Measurements from ENCODE around the gene ZNF780A. TPM values are rescaled to one million over a fixed set of nuclear protein-coding genes. Genes with fewer than 3 reads are reported as not detected.

ZNF780A gene
- total and polyA plus RNA-seq, 5 donors = 10.2 to 18.5 (median 12.2) TPM

DNA sequence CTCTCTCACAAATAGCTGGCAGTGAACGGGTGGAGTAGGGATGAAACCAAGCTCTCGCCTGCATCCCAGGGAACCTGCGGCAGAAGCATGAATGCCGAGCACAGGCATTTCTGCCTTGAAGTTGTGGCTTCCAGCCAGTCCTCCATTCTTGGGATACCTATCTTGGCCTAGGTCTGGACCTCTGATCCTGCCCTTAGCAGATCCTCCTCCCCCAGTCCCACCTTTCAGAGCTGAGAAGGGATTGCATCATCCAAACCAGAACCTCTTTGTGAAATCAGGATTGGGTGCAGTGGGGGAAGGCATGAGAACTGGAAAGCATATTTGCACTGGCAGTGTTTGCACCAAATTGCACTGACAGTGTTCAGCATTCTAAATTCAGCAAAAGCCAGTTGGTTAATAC is 5.8 kb downstream of the ZNF780A start:
- WGBS = 81% methylated on average over 4 of the region's 4 CpGs
- DNase-seq (no peak), ATAC-seq (no peak)
- intact Hi-C loops (cut with DNase I) = no loop called here
- Histone ChIP-seq H3K27me3 (ENCODE audit: control insufficient read depth, insufficient read depth) (no peaks in the 10 kb centered on the region), H3K27ac (ENCODE audit: low read length) (no peak overlapping the region), H3K9me3 (ENCODE audit: control insufficient read depth, low read length) (no peaks in the 10 kb centered on the region), H3K4me1 (ENCODE audit: control insufficient read depth, insufficient read depth, low read length) (peaks cover 2% of the 10 kb centered on the region), H3K4me3 (ENCODE audit: low read length) (no peak overlapping the region)

GRCh38 chr19:40081411-40081810 is 9.3 kb downstream of the ZNF780A start:
- DNase-seq (no peak), ATAC-seq (no peak)
- Histone ChIP-seq H3K27ac (ENCODE audit: low read length) (no peak overlapping the region), H3K4me3 (ENCODE audit: low read length) (no peak overlapping the region), H3K4me1 (ENCODE audit: control insufficient read depth, insufficient read depth, low read length) (no peaks in the 10 kb centered on the region), H3K9me3 (ENCODE audit: control insufficient read depth, low read length) (no peaks in the 10 kb centered on the region), H3K27me3 (ENCODE audit: control insufficient read depth, insufficient read depth) (no peaks in the 10 kb centered on the region)
- 92% methylated on average over 1 of the region's 1 CpG for WGBS
- intact Hi-C loops (cut with DNase I) = no loop called here

- DNase-seq = no peak
- intact Hi-C loops (cut with DNase I) = no loop called here
- no peak for ATAC-seq
- H3K9me3 ChIP-seq (ENCODE audit: control insufficient read depth, low read length) = no peaks in the 10 kb centered on the region
- H3K27ac ChIP-seq (ENCODE audit: low read length) = no peak overlapping the region
- H3K4me1 ChIP-seq (ENCODE audit: control insufficient read depth, insufficient read depth, low read length) = no peaks in the 10 kb centered on the region
- H3K27me3 ChIP-seq (ENCODE audit: control insufficient read depth, insufficient read depth) = no peaks in the 10 kb centered on the region
- no peak overlapping the region for H3K4me3 ChIP-seq (ENCODE audit: low read length)
- 98% methylated on average over 1 of the region's 1 CpG for WGBS
These were observed 10.5 kb downstream of the ZNF780A start for GRCh38 chr19:40080289-40080688.

DNA sequence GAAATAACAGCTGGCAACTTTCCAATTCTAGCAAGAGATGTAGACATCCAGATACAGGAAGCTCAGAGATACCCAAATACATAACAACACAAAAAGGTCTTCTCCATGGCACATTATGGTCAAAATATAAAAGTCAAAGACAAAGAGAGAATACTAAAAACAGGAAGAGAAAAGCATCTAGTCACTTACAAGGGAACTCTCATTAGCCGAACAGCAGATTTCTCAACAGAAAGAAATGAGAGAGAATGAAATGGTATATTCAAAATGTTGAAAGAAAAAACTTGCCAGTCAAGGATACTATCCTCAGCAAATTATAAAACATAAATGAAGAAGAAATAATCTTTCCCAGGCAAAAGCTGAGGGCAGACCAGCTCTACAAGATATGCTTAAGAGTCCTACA is 12.4 kb downstream of the ZNF780A start:
- DNase-seq (no peak), ATAC-seq (no peak)
- Histone ChIP-seq H3K27me3 (ENCODE audit: control insufficient read depth, insufficient read depth) (no peaks in the 10 kb centered on the region), H3K27ac (ENCODE audit: low read length) (no peak overlapping the region), H3K4me1 (ENCODE audit: control insufficient read depth, insufficient read depth, low read length) (no peaks in the 10 kb centered on the region), H3K9me3 (ENCODE audit: control insufficient read depth, low read length) (no peaks in the 10 kb centered on the region), H3K4me3 (ENCODE audit: low read length) (no peak overlapping the region)
- intact Hi-C loops (cut with DNase I) = no loop called here
- WGBS = 94% methylated on average over 1 of the region's 1 CpG

- DNase-seq (no peak), ATAC-seq (no peak)
- Histone ChIP-seq H3K4me1 (ENCODE audit: control insufficient read depth, insufficient read depth, low read length) (no peaks in the 10 kb centered on the region), H3K4me3 (ENCODE audit: low read length) (no peak overlapping the region), H3K27me3 (ENCODE audit: control insufficient read depth, insufficient read depth) (no peaks in the 10 kb centered on the region), H3K9me3 (ENCODE audit: control insufficient read depth, low read length) (no peaks in the 10 kb centered on the region), H3K27ac (ENCODE audit: low read length) (no peak overlapping the region)
- intact Hi-C loops (cut with DNase I) = no loop called here
- WGBS = 95% methylated on average over 1 of the region's 1 CpG
These were observed 20.7 kb downstream of the ZNF780A start for GRCh38 chr19:40070058-40070457.

DNA sequence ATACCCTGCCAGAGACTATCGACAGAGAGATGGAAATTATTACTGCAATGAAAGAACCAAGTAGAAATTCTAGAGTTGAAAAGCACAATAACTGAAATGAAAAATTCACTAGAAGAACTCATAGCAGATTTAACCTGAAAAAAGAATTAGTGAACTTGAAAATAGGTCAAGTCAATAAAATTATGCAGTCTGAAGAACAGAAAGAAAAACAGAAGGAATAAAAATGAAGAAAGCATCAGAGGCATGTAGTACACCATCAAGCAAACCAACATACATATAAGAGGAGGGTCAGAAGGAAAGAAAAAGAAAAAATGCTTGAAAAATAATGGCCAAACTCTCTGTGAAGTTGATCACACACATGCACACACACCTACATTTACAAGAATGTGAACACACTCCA is 31.1 kb downstream of the ZNF780A start:
- WGBS = 96% methylated on average over 1 of the region's 1 CpG
- no peaks in the 10 kb centered on the region for H3K4me1 ChIP-seq (ENCODE audit: control insufficient read depth, insufficient read depth, low read length)
- intact Hi-C loops (cut with DNase I) = loop anchor here in 1 of 4 donors (10.0 kb wide), 1 partner anchor 85 kb away; the partner anchor contains the start of gene PSMC4
- ATAC-seq = no peak
- DNase-seq = no peak
- no peaks in the 10 kb centered on the region for H3K9me3 ChIP-seq (ENCODE audit: control insufficient read depth, low read length)
- no peak overlapping the region for H3K27ac ChIP-seq (ENCODE audit: low read length)
- no peaks in the 10 kb centered on the region for H3K27me3 ChIP-seq (ENCODE audit: control insufficient read depth, insufficient read depth)
- H3K4me3 ChIP-seq (ENCODE audit: low read length) = no peak overlapping the region

GRCh38 chr19:40057166-40057565 is 33.6 kb downstream of the ZNF780A start:
- DNase-seq = no peak
- Histone ChIP-seq H3K4me1 (ENCODE audit: control insufficient read depth, insufficient read depth, low read length) (peaks cover 2% of the 10 kb centered on the region), H3K4me3 (ENCODE audit: low read length) (no peak overlapping the region), H3K27me3 (ENCODE audit: control insufficient read depth, insufficient read depth) (no peaks in the 10 kb centered on the region), H3K9me3 (ENCODE audit: control insufficient read depth, low read length) (no peaks in the 10 kb centered on the region), H3K27ac (ENCODE audit: low read length) (no peak overlapping the region)
- no peak for ATAC-seq
- intact Hi-C loops (cut with DNase I) = loop anchor here in 1 of 4 donors (10.0 kb wide), 1 partner anchor 82 kb away; the partner anchor contains the start of gene PSMC4
- 81% methylated on average over 1 of the region's 1 CpG for WGBS

- no peak overlapping the region for H3K27ac ChIP-seq (ENCODE audit: low read length)
- ATAC-seq (no peak), DNase-seq (no peak)
- H3K27me3 ChIP-seq (ENCODE audit: control insufficient read depth, insufficient read depth) = no peaks in the 10 kb centered on the region
- intact Hi-C loops (cut with DNase I) = loop anchor here in 1 of 4 donors (10.0 kb wide), 1 partner anchor 82 kb away; the partner anchor contains the start of gene PSMC4
- peaks cover 2% of the 10 kb centered on the region for H3K4me1 ChIP-seq (ENCODE audit: control insufficient read depth, insufficient read depth, low read length)
- H3K9me3 ChIP-seq (ENCODE audit: control insufficient read depth, low read length) = no peaks in the 10 kb centered on the region
- 4% methylated on average over 7 of the region's 7 CpGs for WGBS
- peak overlapping the region; percentile 54 for H3K4me3 ChIP-seq (ENCODE audit: low read length)
These were observed 34.2 kb downstream of the ZNF780A start for GRCh38 chr19:40056505-40056904.

- no peaks in the 10 kb centered on the region for H3K27me3 ChIP-seq (ENCODE audit: control insufficient read depth, insufficient read depth)
- ATAC-seq = peak; percentile 97 to 99
- H3K4me1 ChIP-seq (ENCODE audit: control insufficient read depth, insufficient read depth, low read length) = peaks cover 2% of the 10 kb centered on the region
- WGBS = under 1% methylated on average over 41 of the region's 41 CpGs
- H3K27ac ChIP-seq (ENCODE audit: low read length) = peak within 1 kb of the TSS; percentile 53
- intact Hi-C loops (cut with DNase I) = loop anchor here in 1 of 4 donors (10.0 kb wide), 1 partner anchor 81 kb away; the partner anchor contains the start of gene PSMC4
- H3K4me3 ChIP-seq (ENCODE audit: low read length) = peak within 1 kb of the TSS; percentile 54
- DNase-seq = peak; percentile 52 to 78 (median 73)
- no peaks in the 10 kb centered on the region for H3K9me3 ChIP-seq (ENCODE audit: control insufficient read depth, low read length)
These were observed 34.8 kb downstream of the ZNF780A start, which contains the start of gene ZNF780B for GRCh38 chr19:40055832-40056504. TSS of gene ZNF780B (minus strand) at chr19:40056231. CDS start at chr19:40050332, 5,899 bp downstream.

- Histone ChIP-seq H3K4me1 (ENCODE audit: control insufficient read depth, insufficient read depth, low read length) (peaks cover 2% of the 10 kb centered on the region), H3K27ac (ENCODE audit: low read length) (no peak overlapping the region), H3K4me3 (ENCODE audit: low read length) (peak overlapping the region; percentile 54), H3K9me3 (ENCODE audit: control insufficient read depth, low read length) (no peaks in the 10 kb centered on the region), H3K27me3 (ENCODE audit: control insufficient read depth, insufficient read depth) (no peaks in the 10 kb centered on the region)
- DNase-seq (no peak), ATAC-seq (no peak)
- WGBS = 45% methylated on average over 10 of the region's 10 CpGs
- intact Hi-C loops (cut with DNase I) = loop anchor here in 1 of 4 donors (10.0 kb wide), 1 partner anchor 80 kb away; the partner anchor contains the start of gene PSMC4
These were observed 35.7 kb downstream of the ZNF780A start for GRCh38 chr19:40055049-40055448.

DNA sequence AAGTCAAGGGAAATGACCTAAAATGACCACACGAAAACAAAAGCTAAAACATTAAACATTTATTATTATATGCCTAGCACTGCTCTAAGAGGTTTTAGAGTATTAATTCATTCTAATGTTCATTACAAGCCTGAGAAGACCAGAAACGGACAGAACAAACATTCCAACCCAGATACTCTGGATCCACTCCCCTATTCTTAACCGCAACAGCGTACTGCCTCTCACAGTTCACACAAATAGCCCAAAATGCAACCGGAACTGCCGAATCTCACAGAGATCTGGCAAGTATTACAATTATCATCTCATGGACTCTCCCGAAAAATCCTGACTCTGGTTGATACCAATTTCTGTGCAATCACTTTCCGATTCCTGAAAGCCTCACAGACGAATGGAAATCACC is 36.1 kb downstream of the ZNF780A start:
- peaks cover 2% of the 10 kb centered on the region for H3K4me1 ChIP-seq (ENCODE audit: control insufficient read depth, insufficient read depth, low read length)
- no peak for ATAC-seq
- peak overlapping the region; percentile 54 for H3K4me3 ChIP-seq (ENCODE audit: low read length)
- no peak overlapping the region for H3K27ac ChIP-seq (ENCODE audit: low read length)
- 89% methylated on average over 9 of the region's 9 CpGs for WGBS
- H3K9me3 ChIP-seq (ENCODE audit: control insufficient read depth, low read length) = no peaks in the 10 kb centered on the region
- intact Hi-C loops (cut with DNase I) = loop anchor here in 1 of 4 donors (10.0 kb wide), 1 partner anchor 80 kb away; the partner anchor contains the start of gene PSMC4
- no peak for DNase-seq
- no peaks in the 10 kb centered on the region for H3K27me3 ChIP-seq (ENCODE audit: control insufficient read depth, insufficient read depth)
